MM.1S (cell line): ENCODE data around the gene ARMC9.

Experiments
- DNase-seq: peaks from one replicate; pipeline ENCODE4 v3.0.0-alpha.2; 2015
- H2AFZ ChIP-seq: fragments of 300-600 bp; sonication (generic); 2 replicates; pipeline ENCODE4 v1.6.0; 2016; ENCODE audit warnings: antibody characterized with exemption, low read length
- H3F3A ChIP-seq: fragments of 300-600 bp; sonication (generic); 2 replicates; pipeline ENCODE4 v1.6.1; 2016; ENCODE audit warnings: mild to moderate bottlenecking, antibody characterized with exemption, low read length, moderate library complexity, mixed read lengths; ENCODE audit not compliant: insufficient read depth
- H3K27ac ChIP-seq: fragments of 300-600 bp; sonication (generic); 2 replicates; pipeline ENCODE4 v1.5.1; 2016; ENCODE audit warnings: mild to moderate bottlenecking, low read length
- H3K27me3 ChIP-seq: fragments of 300-600 bp; sonication (generic); replicated peaks from 2 replicates; pipeline ENCODE4 v1.6.0; 2016; ENCODE audit warnings: low read length; ENCODE audit not compliant: insufficient read depth
- H3K36me3 ChIP-seq: fragments of 300-600 bp; sonication (generic); replicated peaks from 2 replicates; pipeline ENCODE4 v1.6.1; 2016; ENCODE audit warnings: mild to moderate bottlenecking, low read length, mixed read lengths; ENCODE audit not compliant: insufficient read depth
- H3K4me1 ChIP-seq: fragments of 300-600 bp; sonication (generic); 2 replicates; pipeline ENCODE4 v1.6.1; 2016; ENCODE audit warnings: low read length, mixed read lengths
- H3K4me2 ChIP-seq: fragments of 300-600 bp; sonication (generic); 2 replicates; pipeline ENCODE4 v1.6.0; 2016; ENCODE audit warnings: low read depth, low read length
- H3K4me3 ChIP-seq: fragments of 300-600 bp; sonication (generic); 2 replicates; pipeline ENCODE4 v1.5.1; 2016; ENCODE audit warnings: low read length, mixed read lengths
- H3K79me2 ChIP-seq: fragments of 300-600 bp; sonication (generic); 2 replicates; pipeline ENCODE4 v1.6.1; 2016; ENCODE audit warnings: mixed run types, low read length, mixed read lengths
- H3K9ac ChIP-seq: fragments of 300-600 bp; sonication (generic); 2 replicates; pipeline ENCODE4 v1.6.1; 2016; ENCODE audit warnings: low read length, mixed read lengths
- H3K9me2 ChIP-seq: fragments of 300-600 bp; sonication (generic); replicated peaks from 2 replicates; pipeline ENCODE4 v1.6.1; 2016; ENCODE audit warnings: mild to moderate bottlenecking, low read length, mixed read lengths; ENCODE audit not compliant: insufficient read depth
- H3K9me3 ChIP-seq: fragments of 300-600 bp; sonication (generic); replicated peaks from 2 replicates; pipeline ENCODE4 v1.6.1; 2016; ENCODE audit warnings: mild to moderate bottlenecking, low read length, mixed read lengths; ENCODE audit not compliant: insufficient read depth
- H4K20me1 ChIP-seq: fragments of 300-600 bp; sonication (generic); 2 replicates; pipeline ENCODE4 v1.6.1; 2016; ENCODE audit warnings: mild to moderate bottlenecking, low read length, moderate library complexity, mixed read lengths; ENCODE audit not compliant: insufficient read depth
- EZH2 ChIP-seq: fragments of 300-600 bp; sonication (generic); optimal IDR thresholded peaks from 2 replicates; pipeline ENCODE3; 2017; ENCODE audit warnings: low read depth, mild to moderate bottlenecking, antibody characterized with exemption, low read length, mixed read lengths
- EZH2phosphoT487 ChIP-seq: fragments of 300-600 bp; sonication (generic); IDR thresholded peaks from 2 replicates; pipeline ENCODE4 v1.6.1; 2018; ENCODE audit warnings: antibody characterized with exemption, low read length
- TF ChIP-seq, protein P1 (sequence below): fragments of 300-600 bp; sonication (generic); IDR thresholded peaks from 2 replicates; pipeline ENCODE4 v1.5.1; 2016; ENCODE audit warnings: antibody characterized with exemption, low read length, mixed read lengths

The ARMC9 gene

DNA sequence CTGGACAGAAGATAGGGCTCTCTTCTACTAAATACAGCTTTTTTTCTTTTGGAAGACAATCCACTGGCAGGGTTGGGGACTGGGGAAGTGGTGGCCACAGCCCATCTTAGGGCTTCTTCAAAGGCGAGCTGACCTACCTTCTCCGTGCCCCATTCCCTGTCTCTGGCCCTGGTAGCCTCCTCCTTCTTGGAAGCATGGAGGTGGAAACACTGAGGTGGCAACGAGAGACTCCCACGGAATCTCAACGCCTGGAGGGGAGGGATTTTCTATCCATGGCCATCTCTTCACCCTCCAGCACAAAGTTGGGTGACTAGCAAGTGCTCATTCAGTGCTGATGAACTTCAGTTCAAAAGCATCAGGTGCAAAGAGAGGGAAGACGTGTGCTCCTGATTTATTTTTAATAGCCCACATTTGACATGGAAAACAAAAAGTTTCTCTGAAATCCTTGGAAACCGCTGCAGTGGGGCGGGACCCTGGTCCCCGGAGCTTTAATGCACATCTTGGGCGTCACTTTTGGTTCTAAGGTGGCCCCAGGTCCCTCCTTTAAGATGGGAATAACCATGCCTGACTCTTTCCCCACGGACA lies 633 bp upstream of the ARMC9 start:
- Histone ChIP-seq H3K9ac (peak overlapping the region; percentile 51; the same call in 1 of the 2 replicates), H3K27ac (no peak overlapping the region), H3K4me1 (no peaks in the 10 kb centered on the region; the same call in 1 of the 2 replicates), H3K27me3 (0 out of 2 replicates have a peak, but pooled peaks cover 3% of the 10 kb centered on the region), H3F3A (no peaks in the 10 kb centered on the region), H3K79me2 (no peaks in the 10 kb centered on the region), H3K9me2 (no peaks in the 10 kb centered on the region), H3K4me2 (peak overlapping the region; percentile 72), H4K20me1 (no peaks in the 10 kb centered on the region), H2AFZ (peak overlapping the region; percentile 99), H3K4me3 (peak overlapping the region; percentile 96), H3K9me3 (no peaks in the 10 kb centered on the region), H3K36me3 (no peaks in the 10 kb centered on the region)
- TF ChIP-seq EZH2phosphoT487 (no peak), EZH2 (no peak)
- TF ChIP-seq, protein P1, sequence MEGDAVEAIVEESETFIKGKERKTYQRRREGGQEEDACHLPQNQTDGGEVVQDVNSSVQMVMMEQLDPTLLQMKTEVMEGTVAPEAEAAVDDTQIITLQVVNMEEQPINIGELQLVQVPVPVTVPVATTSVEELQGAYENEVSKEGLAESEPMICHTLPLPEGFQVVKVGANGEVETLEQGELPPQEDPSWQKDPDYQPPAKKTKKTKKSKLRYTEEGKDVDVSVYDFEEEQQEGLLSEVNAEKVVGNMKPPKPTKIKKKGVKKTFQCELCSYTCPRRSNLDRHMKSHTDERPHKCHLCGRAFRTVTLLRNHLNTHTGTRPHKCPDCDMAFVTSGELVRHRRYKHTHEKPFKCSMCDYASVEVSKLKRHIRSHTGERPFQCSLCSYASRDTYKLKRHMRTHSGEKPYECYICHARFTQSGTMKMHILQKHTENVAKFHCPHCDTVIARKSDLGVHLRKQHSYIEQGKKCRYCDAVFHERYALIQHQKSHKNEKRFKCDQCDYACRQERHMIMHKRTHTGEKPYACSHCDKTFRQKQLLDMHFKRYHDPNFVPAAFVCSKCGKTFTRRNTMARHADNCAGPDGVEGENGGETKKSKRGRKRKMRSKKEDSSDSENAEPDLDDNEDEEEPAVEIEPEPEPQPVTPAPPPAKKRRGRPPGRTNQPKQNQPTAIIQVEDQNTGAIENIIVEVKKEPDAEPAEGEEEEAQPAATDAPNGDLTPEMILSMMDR = no peak
- DNase-seq = no peak

DNA sequence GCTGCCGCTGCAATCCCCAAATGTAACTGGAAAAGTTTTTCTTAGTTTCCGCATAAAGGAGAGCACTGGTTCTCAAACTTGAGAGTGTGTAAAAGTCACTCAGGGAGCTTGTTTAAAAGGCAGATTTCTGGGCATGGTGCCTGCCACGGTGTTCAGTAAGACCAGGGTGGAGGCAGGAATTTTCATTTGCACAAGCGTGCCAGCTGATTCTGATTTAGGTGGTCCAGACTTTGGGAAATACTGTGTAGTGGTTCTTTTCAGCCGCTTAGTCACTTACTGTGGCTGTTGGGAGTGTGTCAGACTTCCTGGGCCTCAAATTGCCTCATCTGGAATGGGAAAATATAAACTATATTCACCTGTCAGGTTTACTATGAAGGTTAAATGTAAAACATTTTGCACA lies 788 bp downstream of the ARMC9 start:
- Histone ChIP-seq H3K9ac (no peak overlapping the region), H2AFZ (no peak overlapping the region), H3K4me1 (no peaks in the 10 kb centered on the region; the same call in 1 of the 2 replicates), H3K4me2 (peak overlapping the region; percentile 77; the same call in 1 of the 2 replicates), H3K27me3 (0 out of 2 replicates have a peak, but pooled peaks cover 3% of the 10 kb centered on the region), H3K27ac (no peak overlapping the region), H4K20me1 (no peaks in the 10 kb centered on the region), H3K9me2 (no peaks in the 10 kb centered on the region), H3K4me3 (no peak overlapping the region), H3K79me2 (no peaks in the 10 kb centered on the region), H3K36me3 (no peaks in the 10 kb centered on the region), H3F3A (no peaks in the 10 kb centered on the region), H3K9me3 (no peaks in the 10 kb centered on the region)
- DNase-seq = no peak
- TF ChIP-seq EZH2phosphoT487 = no peak
- no peak for TF ChIP-seq EZH2
- TF ChIP-seq, protein P1 = no peak

DNA sequence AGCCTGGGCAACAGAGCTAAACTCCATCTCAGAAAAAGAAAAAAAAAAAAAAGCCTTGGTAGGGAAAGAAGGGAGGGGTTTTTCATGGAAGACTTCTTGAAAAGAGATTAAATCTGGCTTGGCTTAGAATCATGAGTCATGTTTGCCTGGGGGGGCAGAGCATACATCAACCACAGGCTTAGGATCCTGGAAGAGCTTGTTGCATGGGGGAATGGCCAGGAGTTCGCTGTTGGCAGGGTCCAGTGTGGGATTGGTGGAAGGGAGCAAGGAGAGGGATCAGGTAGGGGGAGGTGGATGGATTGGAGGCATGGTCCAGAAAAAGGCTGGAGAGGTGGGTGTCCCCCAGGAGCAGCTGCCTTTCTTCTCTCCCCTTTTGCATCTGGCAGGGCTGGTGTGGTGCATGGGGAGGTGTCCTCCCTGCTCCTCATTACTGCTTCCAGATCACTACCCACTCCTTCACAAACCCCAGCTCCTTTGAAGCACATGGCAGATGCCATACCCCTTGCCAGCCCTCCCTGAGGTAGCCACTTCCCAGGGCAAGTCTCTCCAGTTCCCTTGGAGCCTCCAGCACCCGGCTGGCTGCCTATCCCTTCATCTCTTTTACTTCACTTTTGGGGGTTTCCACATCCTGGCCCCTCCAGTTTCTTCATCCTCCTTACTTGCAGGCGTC lies 2.5 kb downstream of the ARMC9 start:
- no peak overlapping the region for H2AFZ ChIP-seq
- no peak overlapping the region for H3K4me2 ChIP-seq
- no peaks in the 10 kb centered on the region for H3K79me2 ChIP-seq
- no peak overlapping the region for H3K4me3 ChIP-seq
- 0 out of 2 replicates have a peak, but pooled peaks cover 3% of the 10 kb centered on the region for H3K27me3 ChIP-seq
- TF ChIP-seq, protein P1 = no peak
- TF ChIP-seq EZH2phosphoT487 (no peak), EZH2 (no peak)
- H3F3A ChIP-seq = no peaks in the 10 kb centered on the region
- no peaks in the 10 kb centered on the region for H4K20me1 ChIP-seq
- no peak overlapping the region for H3K9ac ChIP-seq
- no peak overlapping the region for H3K27ac ChIP-seq
- no peaks in the 10 kb centered on the region for H3K9me3 ChIP-seq
- no peaks in the 10 kb centered on the region for H3K9me2 ChIP-seq
- no peaks in the 10 kb centered on the region for H3K36me3 ChIP-seq
- no peak for DNase-seq
- H3K4me1 ChIP-seq = no peaks in the 10 kb centered on the region; the same call in 1 of the 2 replicates
